C4-2B (cell line): ENCODE data around the gene NPTX1.
A peak's percentile ranks its signal among the peaks of the same experiment; 100 is the strongest.

ENCODE experiments used
- H3K27ac ChIP-seq: fragments of 450-650 bp; 2 replicates; pipeline ENCODE4 v1.5.1; 2017
- ZFX ChIP-seq: fragments of 450-650 bp; IDR thresholded peaks from 2 replicates; pipeline ENCODE4 v1.6.1; 2017
- TF ChIP-seq, protein P1 (sequence below): fragments of 450-650 bp; conservative IDR thresholded peaks from 2 replicates; pipeline ENCODE4 v1.5.1; 2017; ENCODE audit warnings: mild to moderate bottlenecking

Gene NPTX1

DNA sequence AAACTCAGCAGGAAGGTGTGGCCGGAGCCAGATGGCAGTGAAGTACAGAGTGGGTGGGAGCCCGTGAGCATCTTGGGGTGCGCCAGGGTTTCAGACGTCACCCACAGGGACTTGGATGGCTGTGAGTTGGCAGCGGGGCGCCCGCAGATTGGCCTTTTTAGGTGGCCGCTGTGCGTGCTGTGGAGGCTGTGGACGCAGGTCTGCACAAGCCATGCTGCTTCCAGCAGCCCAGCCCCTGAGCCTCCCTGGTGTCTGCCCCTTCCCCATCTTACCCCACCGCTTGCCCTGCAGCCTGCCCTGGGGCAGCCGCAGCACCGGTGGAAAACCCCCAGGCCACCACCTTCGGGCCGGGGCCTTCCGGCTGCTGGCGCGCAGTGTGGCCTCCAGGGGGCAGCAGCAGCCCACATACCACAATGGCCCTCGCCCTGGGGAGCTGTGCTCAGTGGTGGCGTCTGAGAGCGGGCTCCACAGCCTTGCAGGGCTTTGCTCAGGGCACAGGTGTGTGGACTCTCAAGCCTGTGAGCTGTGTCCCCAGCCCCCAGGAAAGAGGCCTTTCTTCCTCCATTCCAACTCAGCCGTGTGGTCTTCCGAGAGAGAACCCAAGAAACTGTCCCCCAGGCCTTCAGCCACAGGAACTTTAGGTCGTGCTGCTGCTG is 49.6 kb downstream of the NPTX1 start:
- TF ChIP-seq, protein P1, sequence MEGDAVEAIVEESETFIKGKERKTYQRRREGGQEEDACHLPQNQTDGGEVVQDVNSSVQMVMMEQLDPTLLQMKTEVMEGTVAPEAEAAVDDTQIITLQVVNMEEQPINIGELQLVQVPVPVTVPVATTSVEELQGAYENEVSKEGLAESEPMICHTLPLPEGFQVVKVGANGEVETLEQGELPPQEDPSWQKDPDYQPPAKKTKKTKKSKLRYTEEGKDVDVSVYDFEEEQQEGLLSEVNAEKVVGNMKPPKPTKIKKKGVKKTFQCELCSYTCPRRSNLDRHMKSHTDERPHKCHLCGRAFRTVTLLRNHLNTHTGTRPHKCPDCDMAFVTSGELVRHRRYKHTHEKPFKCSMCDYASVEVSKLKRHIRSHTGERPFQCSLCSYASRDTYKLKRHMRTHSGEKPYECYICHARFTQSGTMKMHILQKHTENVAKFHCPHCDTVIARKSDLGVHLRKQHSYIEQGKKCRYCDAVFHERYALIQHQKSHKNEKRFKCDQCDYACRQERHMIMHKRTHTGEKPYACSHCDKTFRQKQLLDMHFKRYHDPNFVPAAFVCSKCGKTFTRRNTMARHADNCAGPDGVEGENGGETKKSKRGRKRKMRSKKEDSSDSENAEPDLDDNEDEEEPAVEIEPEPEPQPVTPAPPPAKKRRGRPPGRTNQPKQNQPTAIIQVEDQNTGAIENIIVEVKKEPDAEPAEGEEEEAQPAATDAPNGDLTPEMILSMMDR: peak; percentile 98
- TF ChIP-seq ZFX: no peak

GRCh38 chr17:80425835-80426426 is 50.5 kb downstream of the NPTX1 start:
- no peak for TF ChIP-seq ZFX
- TF ChIP-seq, protein P1: no peak
- no peak overlapping the region for H3K27ac ChIP-seq

More for the DNA sequence above, 49.6 kb downstream of the NPTX1 start:
- no peak overlapping the region for H3K27ac ChIP-seq

- TF ChIP-seq ZFX: no peak
- TF ChIP-seq, protein P1: no peak
- no peak overlapping the region for H3K27ac ChIP-seq
These were observed 51.3 kb downstream of the NPTX1 start for GRCh38 chr17:80424878-80425765.

DNA sequence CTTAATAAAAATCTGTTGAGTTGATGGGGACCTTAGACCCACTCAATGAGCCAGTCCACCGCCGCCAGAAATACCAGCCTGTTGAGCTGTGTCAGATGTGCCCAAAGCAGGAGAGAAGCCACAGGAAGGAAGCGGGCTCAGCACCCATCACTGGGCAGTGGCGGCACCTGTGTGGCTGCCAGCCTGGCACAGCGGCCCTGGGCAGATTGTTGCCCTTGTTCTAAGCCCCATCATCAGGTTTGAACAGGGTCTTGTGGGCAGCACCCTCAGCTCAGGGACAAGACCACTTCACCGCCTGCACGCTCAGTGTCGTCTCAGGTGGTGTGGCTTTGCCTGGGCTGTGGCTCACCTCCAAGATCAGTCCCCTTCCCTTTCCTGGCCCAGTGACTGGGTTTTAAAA is 52.1 kb downstream of the NPTX1 start:
- no peak overlapping the region for H3K27ac ChIP-seq
- TF ChIP-seq ZFX: no peak
- TF ChIP-seq, protein P1: no peak

DNA sequence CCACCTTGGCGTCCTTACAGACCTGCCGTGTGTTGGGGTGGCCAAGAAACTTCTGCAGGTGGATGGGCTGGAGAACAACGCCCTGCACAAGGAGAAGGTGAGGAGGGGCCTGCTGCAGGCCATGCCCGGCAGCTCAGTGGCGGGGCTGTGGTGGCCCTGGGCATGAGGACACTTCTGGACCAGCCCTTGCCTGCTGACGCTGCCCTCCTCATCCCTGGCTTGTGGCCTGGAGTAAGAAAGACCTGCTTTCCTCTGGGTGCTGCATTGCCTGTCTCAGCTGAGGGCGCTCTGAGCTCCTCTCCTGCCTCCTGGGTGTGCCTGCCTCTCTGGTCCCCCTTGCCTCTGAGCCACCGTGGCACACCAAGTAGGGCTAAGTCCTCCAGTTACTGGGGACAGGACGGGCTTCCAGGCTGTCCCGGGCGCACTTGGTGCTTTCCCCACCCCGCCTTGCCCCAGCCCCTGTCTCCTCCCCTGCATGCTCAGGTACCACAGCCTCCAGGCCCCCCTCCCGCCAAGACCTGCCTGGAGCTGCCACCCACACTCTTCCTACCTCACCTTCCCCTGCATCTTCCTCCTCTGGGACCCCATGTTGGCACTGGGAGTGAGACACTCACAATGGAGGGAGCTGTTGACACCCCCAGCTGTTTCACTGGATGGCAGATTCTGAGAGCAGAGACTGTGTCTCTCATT is 52.7 kb downstream of the NPTX1 start:
- H3K27ac ChIP-seq: no peak overlapping the region
- no peak for TF ChIP-seq ZFX
- TF ChIP-seq, protein P1: no peak

GRCh38 chr17:80422981-80423380 is 53.4 kb downstream of the NPTX1 start:
- TF ChIP-seq ZFX: no peak
- TF ChIP-seq, protein P1: no peak
- H3K27ac ChIP-seq: no peak overlapping the region
